C4-2B (cell line): ENCODE measurements around the gene ETF1.

Source experiments
- ZFX ChIP-seq: fragments of 450-650 bp; IDR thresholded peaks from 2 replicates; pipeline ENCODE4 v1.6.1; 2017
- TF ChIP-seq, protein P1 (sequence below): fragments of 450-650 bp; conservative IDR thresholded peaks from 2 replicates; pipeline ENCODE4 v1.5.1; 2017; ENCODE audit warnings: mild to moderate bottlenecking

DNA sequence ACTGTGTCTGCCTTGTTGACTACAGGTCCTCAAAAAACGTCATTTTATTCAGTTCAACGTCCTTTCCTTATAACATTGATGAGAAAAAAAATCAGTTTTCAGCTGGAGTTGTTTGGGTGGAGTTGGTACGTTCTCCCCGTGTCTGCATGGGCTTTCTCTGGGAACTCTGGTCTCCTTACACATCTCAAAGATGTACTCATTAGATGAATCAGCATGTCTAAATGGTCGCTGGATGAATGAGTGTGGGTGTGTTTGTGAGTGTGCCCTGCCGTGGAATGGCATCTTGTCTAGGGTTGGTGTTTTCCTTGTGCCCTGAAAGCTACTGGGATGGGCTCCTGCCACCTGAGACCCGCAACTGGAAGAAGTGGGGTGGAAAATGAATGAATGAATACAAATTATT is 47.7 kb downstream of the ETF1 start:
- TF ChIP-seq, protein P1, sequence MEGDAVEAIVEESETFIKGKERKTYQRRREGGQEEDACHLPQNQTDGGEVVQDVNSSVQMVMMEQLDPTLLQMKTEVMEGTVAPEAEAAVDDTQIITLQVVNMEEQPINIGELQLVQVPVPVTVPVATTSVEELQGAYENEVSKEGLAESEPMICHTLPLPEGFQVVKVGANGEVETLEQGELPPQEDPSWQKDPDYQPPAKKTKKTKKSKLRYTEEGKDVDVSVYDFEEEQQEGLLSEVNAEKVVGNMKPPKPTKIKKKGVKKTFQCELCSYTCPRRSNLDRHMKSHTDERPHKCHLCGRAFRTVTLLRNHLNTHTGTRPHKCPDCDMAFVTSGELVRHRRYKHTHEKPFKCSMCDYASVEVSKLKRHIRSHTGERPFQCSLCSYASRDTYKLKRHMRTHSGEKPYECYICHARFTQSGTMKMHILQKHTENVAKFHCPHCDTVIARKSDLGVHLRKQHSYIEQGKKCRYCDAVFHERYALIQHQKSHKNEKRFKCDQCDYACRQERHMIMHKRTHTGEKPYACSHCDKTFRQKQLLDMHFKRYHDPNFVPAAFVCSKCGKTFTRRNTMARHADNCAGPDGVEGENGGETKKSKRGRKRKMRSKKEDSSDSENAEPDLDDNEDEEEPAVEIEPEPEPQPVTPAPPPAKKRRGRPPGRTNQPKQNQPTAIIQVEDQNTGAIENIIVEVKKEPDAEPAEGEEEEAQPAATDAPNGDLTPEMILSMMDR = no peak
- TF ChIP-seq ZFX = no peak
